Amniotic stem cell (primary cell): ENCODE data around the gene HIKESHI.
"Not testable (repeated sequence)": the region's sequence is repeated elsewhere in the genome, so short reads cannot be mapped to it uniquely, and the experiment has no call there.

Source experiments
- DNase-seq: peaks from one replicate; lab custom pipeline; 2025; lab: John Stamatoyannopoulos, UW

Gene HIKESHI

GRCh38 chr11:86292912-86293616 lies 9.0 kb upstream of the HIKESHI start:
- DNase-seq, result no peak

GRCh38 chr11:86294026-86294425 lies 8.0 kb upstream of the HIKESHI start:
- DNase-seq, result no peak

- DNase-seq, result no peak
Observed at GRCh38 chr11:86301742-86302091, 323 bp upstream of the HIKESHI start.

GRCh38 chr11:86303257-86303656 lies 1.2 kb downstream of the HIKESHI start:
- no peak for DNase-seq

GRCh38 chr11:86308710-86309109 lies 6.7 kb downstream of the HIKESHI start:
- DNase-seq, result not testable (repeated sequence)

GRCh38 chr11:86313793-86314192 lies 11.8 kb downstream of the HIKESHI start:
- no peak for DNase-seq

- no peak for DNase-seq
Observed at GRCh38 chr11:86314636-86315035, 12.6 kb downstream of the HIKESHI start.

- DNase-seq, result no peak
Observed at GRCh38 chr11:86335131-86335767, 33.2 kb downstream of the HIKESHI start.

- no peak for DNase-seq
Observed at GRCh38 chr11:86337227-86337626, 35.2 kb downstream of the HIKESHI start.

- no peak for DNase-seq
Observed at GRCh38 chr11:86341382-86341781, 39.3 kb downstream of the HIKESHI start.

- no peak for DNase-seq
Observed at GRCh38 chr11:86346513-86346912, 44.5 kb downstream of the HIKESHI start.

GRCh38 chr11:86355256-86355655 lies 53.2 kb downstream of the HIKESHI start:
- DNase-seq, result no peak

- not testable (repeated sequence) for DNase-seq
Observed at GRCh38 chr11:86357412-86357811, 55.4 kb downstream of the HIKESHI start.

GRCh38 chr11:86358720-86359119 lies 56.7 kb downstream of the HIKESHI start:
- no peak for DNase-seq

- DNase-seq, result peak; percentile 48
Observed at GRCh38 chr11:86360775-86361395, 58.8 kb downstream of the HIKESHI start.

- DNase-seq, result no peak
Observed at GRCh38 chr11:86363424-86363823, 61.4 kb downstream of the HIKESHI start.

GRCh38 chr11:86365546-86365945 lies 63.5 kb downstream of the HIKESHI start:
- no peak for DNase-seq

GRCh38 chr11:86369668-86370067 lies 67.6 kb downstream of the HIKESHI start:
- DNase-seq, result no peak

GRCh38 chr11:86370171-86370570 lies 68.1 kb downstream of the HIKESHI start:
- no peak for DNase-seq

GRCh38 chr11:86370922-86371594 lies 69.0 kb downstream of the HIKESHI start:
- no peak for DNase-seq

GRCh38 chr11:86372041-86372440 lies 70.0 kb downstream of the HIKESHI start:
- no peak for DNase-seq

GRCh38 chr11:86372586-86372985 lies 70.5 kb downstream of the HIKESHI start:
- DNase-seq, result no peak

GRCh38 chr11:86374069-86374468 lies 72.0 kb downstream of the HIKESHI start:
- no peak for DNase-seq
